Body of pancreas (tissue), 4 donors: ENCODE results near the gene ARFGAP3.

Source experiments
- POLR2A ChIP-seq, 3 donors: fragments of 450-650 bp; IDR thresholded peaks; one replicate each; pipeline ENCODE4 v1.6.1; 2016; ENCODE audit warnings: antibody characterized with exemption in 3 of 3, mild to moderate bottlenecking in 2 of 3
- TF ChIP-seq, protein P1 (sequence below), 7 experiments: fragments of 450-650 bp in 4 of 7; fragments of 200-600 bp in 3 of 7; sonication (generic) in 3 of 7; IDR thresholded peaks; one replicate each; pipeline ENCODE4 v1.5.1; 2016 to 2019; ENCODE audit warnings: antibody characterized with exemption in 7 of 7

DNA sequence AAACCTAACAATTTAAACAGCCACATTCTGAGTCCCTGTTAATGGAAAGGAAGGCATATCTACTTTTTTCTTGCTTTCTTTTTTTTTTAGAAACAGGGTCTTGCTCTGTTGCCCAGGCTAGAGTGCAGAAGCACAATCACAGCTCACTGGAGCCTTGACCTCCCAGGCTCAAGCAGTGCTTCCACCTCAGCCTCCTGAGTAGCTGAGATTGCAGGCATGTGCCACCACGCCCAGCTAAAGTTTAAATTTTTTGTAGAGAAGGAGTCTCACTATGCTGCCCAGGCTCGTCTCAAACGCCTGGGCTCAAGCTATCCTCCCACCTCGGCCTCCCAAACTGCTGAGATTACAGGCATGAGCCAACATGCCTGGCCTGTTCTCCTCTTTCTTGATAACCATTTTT lies 25.4 kb downstream of the ARFGAP3 start:
- TF ChIP-seq, protein P1, sequence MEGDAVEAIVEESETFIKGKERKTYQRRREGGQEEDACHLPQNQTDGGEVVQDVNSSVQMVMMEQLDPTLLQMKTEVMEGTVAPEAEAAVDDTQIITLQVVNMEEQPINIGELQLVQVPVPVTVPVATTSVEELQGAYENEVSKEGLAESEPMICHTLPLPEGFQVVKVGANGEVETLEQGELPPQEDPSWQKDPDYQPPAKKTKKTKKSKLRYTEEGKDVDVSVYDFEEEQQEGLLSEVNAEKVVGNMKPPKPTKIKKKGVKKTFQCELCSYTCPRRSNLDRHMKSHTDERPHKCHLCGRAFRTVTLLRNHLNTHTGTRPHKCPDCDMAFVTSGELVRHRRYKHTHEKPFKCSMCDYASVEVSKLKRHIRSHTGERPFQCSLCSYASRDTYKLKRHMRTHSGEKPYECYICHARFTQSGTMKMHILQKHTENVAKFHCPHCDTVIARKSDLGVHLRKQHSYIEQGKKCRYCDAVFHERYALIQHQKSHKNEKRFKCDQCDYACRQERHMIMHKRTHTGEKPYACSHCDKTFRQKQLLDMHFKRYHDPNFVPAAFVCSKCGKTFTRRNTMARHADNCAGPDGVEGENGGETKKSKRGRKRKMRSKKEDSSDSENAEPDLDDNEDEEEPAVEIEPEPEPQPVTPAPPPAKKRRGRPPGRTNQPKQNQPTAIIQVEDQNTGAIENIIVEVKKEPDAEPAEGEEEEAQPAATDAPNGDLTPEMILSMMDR (IDR thresholded peaks at IDR 0.05), result no peak
- no peak for TF ChIP-seq POLR2A (IDR thresholded peaks at IDR 0.05)
